Fibroblast of lung (primary cell): Measurements from ENCODE around the gene GAD2. TPM values are rescaled to one million over a fixed set of nuclear protein-coding genes. Genes with fewer than 3 reads are reported as not detected.

Experiments
- DNase-seq, 2 donors: peaks; one replicate each; pipeline versions ENCODE4 v3.0.0 to v3.0.0-alpha.2; 2010; ENCODE audit warnings: low read depth in 2 of 2
- H2AFZ ChIP-seq: 2 replicates; pipeline ENCODE4 v1.5.1; 2012; ENCODE audit warnings: low read length, control low read depth, inconsistent platforms
- H3K27ac ChIP-seq: 2 replicates; pipeline ENCODE4 v1.5.1; 2011; ENCODE audit warnings: low read length, control low read depth; ENCODE audit not compliant: insufficient read depth
- H3K27me3 ChIP-seq: 2 replicates; pipeline ENCODE4 v1.5.1; 2011; ENCODE audit warnings: mild to moderate bottlenecking, low read length; ENCODE audit not compliant: control insufficient read depth, insufficient read depth
- H3K36me3 ChIP-seq: 2 replicates; pipeline ENCODE4 v1.5.1; 2011; ENCODE audit warnings: low read length; ENCODE audit not compliant: control insufficient read depth, insufficient read depth
- H3K4me1 ChIP-seq: 2 replicates; pipeline ENCODE4 v1.5.1; 2011; ENCODE audit warnings: low read length; ENCODE audit not compliant: control insufficient read depth, insufficient read depth; ENCODE audit errors: extremely low read depth
- H3K4me2 ChIP-seq: 2 replicates; pipeline ENCODE4 v1.5.1; 2011; ENCODE audit warnings: low read length, control low read depth; ENCODE audit not compliant: insufficient read depth; ENCODE audit errors: extremely low read depth
- H3K4me3 ChIP-seq, 4 experiments: fragments of 200-600 bp in 1 of 4; sonication (generic) in 1 of 4; replicated peaks in 1 of 4; 2 replicates each; pipeline ENCODE4 v1.5.1; 2011 to 2016; ENCODE audit warnings: low read length in 4 of 4, low read depth in 3 of 4, mild to moderate bottlenecking in 3 of 4, control low read depth in 2 of 4, inconsistent platforms in 1 of 4, mixed read lengths in 1 of 4; ENCODE audit not compliant: insufficient read depth in 1 of 4; ENCODE audit errors: control extremely low read depth in 1 of 4
- H3K79me2 ChIP-seq: 2 replicates; pipeline ENCODE4 v1.5.1; 2012; ENCODE audit warnings: mild to moderate bottlenecking, low read length, inconsistent platforms; ENCODE audit not compliant: control insufficient read depth, insufficient read depth
- H3K9ac ChIP-seq: 2 replicates; pipeline ENCODE4 v1.5.1; 2011; ENCODE audit warnings: mild to moderate bottlenecking, low read length, control low read depth; ENCODE audit not compliant: insufficient read depth
- H3K9me3 ChIP-seq: 2 replicates; pipeline ENCODE4 v1.5.1; 2012; ENCODE audit warnings: low read depth, low read length; ENCODE audit not compliant: control insufficient read depth, insufficient read depth
- H4K20me1 ChIP-seq: 2 replicates; pipeline ENCODE4 v1.5.1; 2011; ENCODE audit warnings: low read length; ENCODE audit not compliant: control insufficient read depth, insufficient read depth; ENCODE audit errors: extremely low read depth
- EZH2 ChIP-seq: IDR thresholded peaks from 2 replicates; pipeline ENCODE4 v1.5.1; 2012; ENCODE audit warnings: low read length, control low read depth, mild to moderate bottlenecking; ENCODE audit errors: missing control alignments
- polyA plus RNA-seq, 2 donors: library from polyadenylated mRNA; depleted of rRNA in 1 of 2; stranded (reverse) in 1 of 2; unstranded in 1 of 2; fragments of >200 nt; gene quantifications; 2 replicates each; pipeline ENCODE4 v1.2.1, GENCODE V29; 2011 to 2012; ENCODE audit warnings: missing spikeins in 1 of 2
- total RNA-seq: library from RNA; depleted of rRNA; stranded (reverse); fragments of >200 nt; gene quantifications from 2 replicates; pipeline ENCODE4 v1.2.1, GENCODE V29; 2014
- TF ChIP-seq, protein P1 (sequence below), 2 donors: IDR thresholded peaks in 1 of 2; conservative IDR thresholded peaks in 1 of 2; 1 replicate in 1 of 2; 2 replicates in 1 of 2; pipeline ENCODE4 v1.5.1; 2011 to 2012; ENCODE audit warnings: low read length in 2 of 2, control low read depth in 1 of 2, inconsistent platforms in 1 of 2, low read depth in 1 of 2, mild to moderate bottlenecking in 1 of 2

Gene GAD2
- total and polyA plus RNA-seq, 2 donors (not counting 1 experiment from before 2014, with no cell fraction given) = not detected

DNA sequence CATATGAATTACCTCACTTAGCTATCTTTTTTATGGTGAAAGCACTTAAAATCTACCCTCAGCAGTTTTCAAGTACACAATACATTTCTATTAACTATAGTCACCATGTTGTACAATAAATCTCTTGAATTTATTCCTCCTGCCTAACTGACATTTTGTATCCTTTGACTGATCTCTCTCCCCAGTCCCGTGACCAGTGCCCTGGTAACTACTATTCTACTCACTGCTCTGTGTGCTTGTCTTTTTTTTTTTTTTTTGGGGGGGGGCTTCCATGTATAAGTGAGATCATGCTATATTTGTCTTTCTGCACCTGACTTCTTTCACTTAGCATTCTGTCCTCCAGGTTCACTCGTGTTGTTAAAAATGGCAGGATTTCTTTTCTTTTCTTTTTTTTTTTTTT, 11.4 kb upstream of the GAD2 start:
- no peak for DNase-seq
- Histone ChIP-seq H3K4me1 (no peaks in the 10 kb centered on the region), H4K20me1 (no peaks in the 10 kb centered on the region), H2AFZ (no peak overlapping the region), H3K27ac (no peak overlapping the region), H3K9me3 (no peaks in the 10 kb centered on the region), H3K79me2 (no peaks in the 10 kb centered on the region), H3K36me3 (no peaks in the 10 kb centered on the region), H3K27me3 (no peaks in the 10 kb centered on the region), H3K4me3 (no peak overlapping the region), H3K9ac (no peak overlapping the region), H3K4me2 (no peak overlapping the region)
- no peak for TF ChIP-seq EZH2
- TF ChIP-seq, protein P1, sequence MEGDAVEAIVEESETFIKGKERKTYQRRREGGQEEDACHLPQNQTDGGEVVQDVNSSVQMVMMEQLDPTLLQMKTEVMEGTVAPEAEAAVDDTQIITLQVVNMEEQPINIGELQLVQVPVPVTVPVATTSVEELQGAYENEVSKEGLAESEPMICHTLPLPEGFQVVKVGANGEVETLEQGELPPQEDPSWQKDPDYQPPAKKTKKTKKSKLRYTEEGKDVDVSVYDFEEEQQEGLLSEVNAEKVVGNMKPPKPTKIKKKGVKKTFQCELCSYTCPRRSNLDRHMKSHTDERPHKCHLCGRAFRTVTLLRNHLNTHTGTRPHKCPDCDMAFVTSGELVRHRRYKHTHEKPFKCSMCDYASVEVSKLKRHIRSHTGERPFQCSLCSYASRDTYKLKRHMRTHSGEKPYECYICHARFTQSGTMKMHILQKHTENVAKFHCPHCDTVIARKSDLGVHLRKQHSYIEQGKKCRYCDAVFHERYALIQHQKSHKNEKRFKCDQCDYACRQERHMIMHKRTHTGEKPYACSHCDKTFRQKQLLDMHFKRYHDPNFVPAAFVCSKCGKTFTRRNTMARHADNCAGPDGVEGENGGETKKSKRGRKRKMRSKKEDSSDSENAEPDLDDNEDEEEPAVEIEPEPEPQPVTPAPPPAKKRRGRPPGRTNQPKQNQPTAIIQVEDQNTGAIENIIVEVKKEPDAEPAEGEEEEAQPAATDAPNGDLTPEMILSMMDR (conservative IDR thresholded peaks at IDR 0.05 in 1 of 2, IDR thresholded peaks at IDR 0.05 in 1 of 2; ENCODE audit: low read depth in 1 of 2, low read length in 2 of 2) = no peak

GRCh38 chr10:26211781-26212444, 4.7 kb upstream of the GAD2 start:
- TF ChIP-seq, protein P1 (conservative IDR thresholded peaks at IDR 0.05 in 1 of 2, IDR thresholded peaks at IDR 0.05 in 1 of 2; ENCODE audit: low read depth in 1 of 2, low read length in 2 of 2) = no peak
- no peak for TF ChIP-seq EZH2
- no peak for DNase-seq

GRCh38 chr10:26212511-26212910, 4.1 kb upstream of the GAD2 start:
- Histone ChIP-seq H2AFZ (no peak overlapping the region), H3K79me2 (no peaks in the 10 kb centered on the region), H3K36me3 (no peaks in the 10 kb centered on the region), H3K9me3 (no peaks in the 10 kb centered on the region), H3K9ac (no peak overlapping the region), H3K27me3 (peaks cover 7% of the 10 kb centered on the region), H3K27ac (no peak overlapping the region), H3K4me3 (no peak overlapping the region), H4K20me1 (no peaks in the 10 kb centered on the region), H3K4me2 (no peak overlapping the region), H3K4me1 (no peaks in the 10 kb centered on the region)
- TF ChIP-seq, protein P1 (conservative IDR thresholded peaks at IDR 0.05 in 1 of 2, IDR thresholded peaks at IDR 0.05 in 1 of 2; ENCODE audit: low read depth in 1 of 2, low read length in 2 of 2) = no peak
- TF ChIP-seq EZH2 = no peak
- no peak for DNase-seq

More at GRCh38 chr10:26211781-26212444, 4.7 kb upstream of the GAD2 start:
- H3K4me3 ChIP-seq = no peak overlapping the region
- H3K36me3 ChIP-seq = no peaks in the 10 kb centered on the region
- no peak overlapping the region for H2AFZ ChIP-seq
- H3K4me1 ChIP-seq = no peaks in the 10 kb centered on the region
- H3K4me2 ChIP-seq = no peak overlapping the region
- H3K79me2 ChIP-seq = no peaks in the 10 kb centered on the region
- no peak overlapping the region for H3K27ac ChIP-seq
- H3K27me3 ChIP-seq = peaks cover 4% of the 10 kb centered on the region
- H3K9ac ChIP-seq = no peak overlapping the region
- no peaks in the 10 kb centered on the region for H3K9me3 ChIP-seq
- no peaks in the 10 kb centered on the region for H4K20me1 ChIP-seq
